HFF-Myc (cell line): ENCODE results near the gene UCN.

Source experiments
- DNase-seq: peaks from one replicate; pipeline ENCODE4 v3.0.0-alpha.2; 2011; ENCODE audit warnings: low read depth; ENCODE audit errors: extremely low read depth
- H3K4me3 ChIP-seq: replicated peaks from 2 replicates; pipeline ENCODE4 v1.5.1; 2011; ENCODE audit warnings: low read depth, mild to moderate bottlenecking, control low read depth, low read length
- TF ChIP-seq, protein P1 (sequence below): IDR thresholded peaks from 2 replicates; pipeline ENCODE4 v1.5.1; 2012; ENCODE audit warnings: mild to moderate bottlenecking, low read depth, low read length, control low read depth; ENCODE audit errors: missing control alignments

UCN gene

DNA sequence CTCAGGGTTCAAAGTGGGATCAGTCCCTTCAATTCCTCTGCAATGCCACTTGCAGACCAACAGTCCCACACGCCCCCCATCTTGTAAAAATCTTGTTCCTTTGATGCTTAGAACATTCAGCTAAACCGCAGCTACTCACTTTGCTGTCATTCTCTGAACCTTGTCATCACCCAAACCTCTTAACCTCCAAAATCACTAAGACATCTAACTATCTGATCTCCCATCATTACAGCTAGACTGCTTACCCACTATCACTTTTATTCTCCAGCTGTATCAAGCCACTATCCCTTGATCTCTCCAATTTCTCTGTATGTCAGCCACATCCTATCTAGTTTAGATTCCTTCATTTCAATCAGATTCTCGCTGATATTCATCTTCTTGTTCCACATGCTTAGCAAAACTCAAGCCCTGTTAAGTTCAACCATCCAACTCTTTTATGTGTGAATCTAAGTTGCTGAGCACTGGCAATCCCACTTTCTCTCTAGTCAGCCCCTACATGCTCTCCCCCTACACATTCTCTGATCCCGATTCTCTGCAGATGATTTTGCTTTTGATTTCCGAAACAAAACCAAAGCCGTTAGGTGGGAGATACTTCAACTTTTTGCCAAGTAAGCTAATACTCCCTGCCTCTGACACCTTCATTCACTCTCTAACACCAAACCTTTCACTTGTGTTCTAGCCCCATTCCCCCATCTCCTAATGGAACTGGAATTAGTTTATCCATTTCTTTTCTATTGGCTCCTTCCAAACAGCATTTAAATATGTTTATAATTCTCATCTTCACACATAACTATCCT lies 43.8 kb upstream of the UCN start:
- TF ChIP-seq, protein P1, sequence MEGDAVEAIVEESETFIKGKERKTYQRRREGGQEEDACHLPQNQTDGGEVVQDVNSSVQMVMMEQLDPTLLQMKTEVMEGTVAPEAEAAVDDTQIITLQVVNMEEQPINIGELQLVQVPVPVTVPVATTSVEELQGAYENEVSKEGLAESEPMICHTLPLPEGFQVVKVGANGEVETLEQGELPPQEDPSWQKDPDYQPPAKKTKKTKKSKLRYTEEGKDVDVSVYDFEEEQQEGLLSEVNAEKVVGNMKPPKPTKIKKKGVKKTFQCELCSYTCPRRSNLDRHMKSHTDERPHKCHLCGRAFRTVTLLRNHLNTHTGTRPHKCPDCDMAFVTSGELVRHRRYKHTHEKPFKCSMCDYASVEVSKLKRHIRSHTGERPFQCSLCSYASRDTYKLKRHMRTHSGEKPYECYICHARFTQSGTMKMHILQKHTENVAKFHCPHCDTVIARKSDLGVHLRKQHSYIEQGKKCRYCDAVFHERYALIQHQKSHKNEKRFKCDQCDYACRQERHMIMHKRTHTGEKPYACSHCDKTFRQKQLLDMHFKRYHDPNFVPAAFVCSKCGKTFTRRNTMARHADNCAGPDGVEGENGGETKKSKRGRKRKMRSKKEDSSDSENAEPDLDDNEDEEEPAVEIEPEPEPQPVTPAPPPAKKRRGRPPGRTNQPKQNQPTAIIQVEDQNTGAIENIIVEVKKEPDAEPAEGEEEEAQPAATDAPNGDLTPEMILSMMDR, result no peak
- H3K4me3 ChIP-seq, result no peak overlapping the region
- DNase-seq, result no peak

- DNase-seq, result no peak
- H3K4me3 ChIP-seq, result no peak overlapping the region
- TF ChIP-seq, protein P1, result no peak
Observed at GRCh38 chr2:27350106-27350693, 42.0 kb upstream of the UCN start.

- no peak for DNase-seq
- no peak overlapping the region for H3K4me3 ChIP-seq
- TF ChIP-seq, protein P1, result no peak
Observed at GRCh38 chr2:27347641-27348040, 39.4 kb upstream of the UCN start.

- TF ChIP-seq, protein P1, result no peak
- H3K4me3 ChIP-seq, result no peak overlapping the region
- no peak for DNase-seq
Observed at GRCh38 chr2:27336173-27336572, 27.9 kb upstream of the UCN start.

DNA sequence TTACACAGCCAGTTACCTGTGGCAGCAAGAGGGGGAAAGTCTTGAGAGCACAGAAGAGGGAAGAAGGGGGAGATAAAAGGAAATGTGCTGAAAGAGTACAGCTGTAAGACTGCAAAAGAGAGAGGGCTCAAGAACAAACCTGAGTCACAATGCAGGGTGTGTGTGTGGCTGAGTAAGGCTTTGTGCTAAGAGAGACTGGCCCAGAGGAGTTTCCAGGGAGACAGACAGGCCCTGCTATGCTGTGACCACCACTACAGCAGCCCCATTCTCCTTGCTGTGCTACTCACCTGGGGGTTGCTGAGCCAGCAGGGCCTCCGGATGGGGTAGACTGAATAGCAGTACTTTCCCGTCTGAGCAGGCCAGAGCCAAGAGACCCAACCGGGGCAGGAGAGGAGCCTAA lies 27.1 kb upstream of the UCN start:
- TF ChIP-seq, protein P1, result no peak
- no peak overlapping the region for H3K4me3 ChIP-seq
- no peak for DNase-seq

GRCh38 chr2:27324720-27325119 lies 16.5 kb upstream of the UCN start:
- H3K4me3 ChIP-seq, result no peak overlapping the region
- no peak for DNase-seq
- TF ChIP-seq, protein P1, result no peak
